ENCODE results near the gene C2orf81. TPM values are rescaled to one million over a fixed set of nuclear protein-coding genes. Genes with fewer than 3 reads are reported as not detected.

C2orf81 gene
- total RNA-seq, 1 donor from 2014 or later: 6.0 TPM

GRCh38 chr2:74420006-74420405 is 1.4 kb downstream of the C2orf81 start:
- Mint-ChIP-seq H3K4me1 (peaks cover 7% of the 10 kb centered on the region), H3K36me3 (no peaks in the 10 kb centered on the region), H3K27ac (no peak overlapping the region), H3K9me3 (no peaks in the 10 kb centered on the region), H3K4me3 (no peak overlapping the region), H3K27me3 (ENCODE audit: low read depth) (peaks cover 6% of the 10 kb centered on the region)
- TF ChIP-seq CTCF (IDR thresholded peaks at IDR 0.05; ENCODE audit: unreplicated experiment): no peak
- DNase-seq (ENCODE audit: low spot score in 2 of 2, unreplicated experiment in 2 of 2): no peak

GRCh38 chr2:74419345-74419744 is 2.1 kb downstream of the C2orf81 start:
- no peaks in the 10 kb centered on the region for H3K36me3 Mint-ChIP-seq
- H3K4me1 Mint-ChIP-seq: peaks cover 7% of the 10 kb centered on the region
- TF ChIP-seq CTCF (IDR thresholded peaks at IDR 0.05; ENCODE audit: unreplicated experiment): no peak
- DNase-seq (ENCODE audit: low spot score in 2 of 2, unreplicated experiment in 2 of 2): no peak
- H3K4me3 Mint-ChIP-seq: no peak overlapping the region
- no peak overlapping the region for H3K27ac Mint-ChIP-seq
- H3K27me3 Mint-ChIP-seq (ENCODE audit: low read depth): peaks cover 6% of the 10 kb centered on the region
- no peaks in the 10 kb centered on the region for H3K9me3 Mint-ChIP-seq

- no peaks in the 10 kb centered on the region for H3K36me3 Mint-ChIP-seq
- H3K4me1 Mint-ChIP-seq: peaks cover 10% of the 10 kb centered on the region
- H3K9me3 Mint-ChIP-seq: no peaks in the 10 kb centered on the region
- no peak for TF ChIP-seq CTCF (IDR thresholded peaks at IDR 0.05; ENCODE audit: unreplicated experiment)
- H3K4me3 Mint-ChIP-seq: no peak overlapping the region
- H3K27me3 Mint-ChIP-seq (ENCODE audit: low read depth): peaks cover 6% of the 10 kb centered on the region
- no peak overlapping the region for H3K27ac Mint-ChIP-seq
- DNase-seq (ENCODE audit: low spot score in 2 of 2, unreplicated experiment in 2 of 2): no peak
Observed at GRCh38 chr2:74418312-74418711, 3.1 kb downstream of the C2orf81 start.

GRCh38 chr2:74417763-74418162 is 3.7 kb downstream of the C2orf81 start:
- Mint-ChIP-seq H3K9me3 (no peaks in the 10 kb centered on the region), H3K4me3 (no peak overlapping the region), H3K27ac (no peak overlapping the region), H3K4me1 (peaks cover 14% of the 10 kb centered on the region), H3K27me3 (ENCODE audit: low read depth) (peaks cover 6% of the 10 kb centered on the region), H3K36me3 (no peaks in the 10 kb centered on the region)
- no peak for DNase-seq (ENCODE audit: low spot score in 2 of 2, unreplicated experiment in 2 of 2)
- no peak for TF ChIP-seq CTCF (IDR thresholded peaks at IDR 0.05; ENCODE audit: unreplicated experiment)

- DNase-seq (ENCODE audit: low spot score in 2 of 2, unreplicated experiment in 2 of 2): no peak
- TF ChIP-seq CTCF (IDR thresholded peaks at IDR 0.05; ENCODE audit: unreplicated experiment): no peak
- H3K27ac Mint-ChIP-seq: no peak overlapping the region
- no peak overlapping the region for H3K4me3 Mint-ChIP-seq
- no peaks in the 10 kb centered on the region for H3K36me3 Mint-ChIP-seq
- H3K4me1 Mint-ChIP-seq: peaks cover 19% of the 10 kb centered on the region
- no peaks in the 10 kb centered on the region for H3K9me3 Mint-ChIP-seq
- H3K27me3 Mint-ChIP-seq (ENCODE audit: low read depth): peaks cover 6% of the 10 kb centered on the region
Observed at GRCh38 chr2:74417197-74417596, 4.2 kb downstream of the C2orf81 start.

GRCh38 chr2:74416778-74417177 is 4.6 kb downstream of the C2orf81 start:
- no peak for DNase-seq (ENCODE audit: low spot score in 2 of 2, unreplicated experiment in 2 of 2)
- Mint-ChIP-seq H3K9me3 (no peaks in the 10 kb centered on the region), H3K36me3 (no peaks in the 10 kb centered on the region), H3K4me1 (peaks cover 16% of the 10 kb centered on the region), H3K27me3 (ENCODE audit: low read depth) (peaks cover 6% of the 10 kb centered on the region), H3K27ac (no peak overlapping the region), H3K4me3 (no peak overlapping the region)
- no peak for TF ChIP-seq CTCF (IDR thresholded peaks at IDR 0.05; ENCODE audit: unreplicated experiment)

Data from mesothelial cell of epicardium (in vitro differentiated cells).